Posterior cingulate gyrus (tissue), 11 donors: ENCODE data around the gene MYL9.
"Not testable (repeated sequence)": the region's sequence is repeated elsewhere in the genome, so short reads cannot be mapped to it uniquely, and the experiment has no call there.

Experiments used
- DNase-seq, 10 donors: peaks; one replicate each; pipeline versions ENCODE4 v3.0.0 to v3.0.0-alpha.2; 2020 to 2021; ENCODE audit warnings: mixed read lengths in 3 of 10
- intact Hi-C: fragments of 100-400 bp; cut with DNase I; formaldehyde crosslinking; loops from one replicate; pipeline ENCODE4 v1.15.1; 2023

The MYL9 gene

DNA sequence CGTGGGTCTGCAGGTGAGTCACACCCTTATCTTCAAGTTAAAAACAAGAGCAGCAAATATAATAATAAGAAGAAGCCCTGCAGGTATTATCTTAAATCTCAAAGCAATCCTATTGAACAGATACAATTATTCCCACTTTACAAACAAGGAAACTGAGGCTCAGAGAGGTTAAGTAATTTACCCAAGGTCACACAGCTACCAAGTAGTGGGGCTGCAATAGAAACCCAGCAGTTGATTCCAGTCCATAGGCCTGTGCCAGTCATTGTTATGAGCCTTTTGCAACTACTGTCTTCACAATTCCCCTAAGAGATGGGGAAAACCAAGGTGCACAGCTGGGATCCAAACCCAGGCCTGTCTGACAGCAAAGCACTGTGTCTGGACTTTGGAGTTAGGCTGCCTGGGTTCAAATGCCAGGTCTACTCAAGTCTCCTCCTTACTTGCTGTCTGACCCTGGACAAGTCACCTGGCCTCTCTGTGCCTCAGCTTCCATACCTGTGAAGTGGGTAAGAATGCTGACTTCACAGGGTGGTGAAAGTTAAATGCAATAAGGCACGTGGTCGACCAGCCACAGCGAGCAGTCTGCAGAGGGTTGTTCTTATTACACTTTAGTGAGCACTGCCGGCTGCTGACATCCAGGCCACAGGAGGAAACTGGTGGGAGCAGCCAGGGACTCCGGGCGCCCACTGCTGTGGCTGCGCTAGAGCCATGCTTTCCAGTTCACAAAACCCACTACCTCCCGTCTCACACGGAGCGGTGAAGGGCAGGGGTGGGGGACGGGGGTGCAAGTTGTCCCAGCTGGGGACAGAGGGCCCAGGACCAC lies 6.1 kb downstream of the MYL9 start:
- peak in 2 of 10 donors; percentile 30 to 76 for DNase-seq
- intact Hi-C loops, result no loop called here

DNA sequence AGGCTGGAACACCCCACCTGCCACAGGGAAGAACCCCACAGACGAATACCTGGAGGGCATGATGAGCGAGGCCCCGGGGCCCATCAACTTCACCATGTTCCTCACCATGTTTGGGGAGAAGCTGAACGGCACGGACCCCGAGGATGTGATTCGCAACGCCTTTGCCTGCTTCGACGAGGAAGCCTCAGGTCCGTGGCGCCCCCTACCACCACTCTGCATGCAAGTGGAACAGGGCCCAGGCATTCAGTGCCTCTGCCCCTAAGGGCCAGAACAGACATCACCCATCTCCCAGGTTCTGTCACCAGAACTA lies 6.6 kb downstream of the MYL9 start:
- DNase-seq, result no peak
- intact Hi-C loops, result no loop called here

DNA sequence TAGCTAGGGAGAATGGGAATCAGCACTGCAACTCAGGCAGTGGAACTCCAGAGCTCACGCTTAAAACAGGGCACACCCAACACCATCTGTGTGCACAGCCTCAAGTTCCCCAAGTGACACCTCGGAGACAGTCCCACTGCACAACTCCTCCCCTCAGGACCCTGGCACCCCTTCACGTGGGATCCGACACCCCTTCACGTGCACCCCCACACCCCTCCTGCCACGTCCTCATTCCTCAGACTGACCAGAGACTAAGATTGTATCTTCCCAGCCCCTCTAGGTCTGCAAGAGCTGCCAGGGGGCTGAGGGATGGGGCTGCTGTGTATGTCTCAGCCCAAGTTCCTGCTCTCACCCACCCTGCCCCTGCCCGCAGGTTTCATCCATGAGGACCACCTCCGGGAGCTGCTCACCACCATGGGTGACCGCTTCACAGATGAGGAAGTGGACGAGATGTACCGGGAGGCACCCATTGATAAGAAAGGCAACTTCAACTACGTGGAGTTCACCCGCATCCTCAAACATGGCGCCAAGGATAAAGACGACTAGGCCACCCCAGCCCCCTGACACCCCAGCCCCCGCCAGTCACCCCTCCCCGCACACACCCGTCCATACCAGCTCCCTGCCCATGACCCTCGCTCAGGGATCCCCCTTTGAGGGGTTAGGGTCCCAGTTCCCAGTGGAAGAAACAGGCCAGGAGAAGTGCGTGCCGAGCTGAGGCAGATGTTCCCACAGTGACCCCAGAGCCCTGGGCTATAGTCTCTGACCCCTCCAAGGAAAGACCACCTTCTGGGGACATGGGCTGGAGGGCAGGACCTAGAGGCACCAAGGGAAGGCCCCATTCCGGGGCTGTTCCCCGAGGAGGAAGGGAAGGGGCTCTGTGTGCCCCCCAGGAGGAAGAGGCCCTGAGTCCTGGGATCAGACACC lies 7.6 kb downstream of the MYL9 start:
- DNase-seq, result peak in 2 of 10 donors; percentile 54 to 61
- intact Hi-C loops, result no loop called here

DNA sequence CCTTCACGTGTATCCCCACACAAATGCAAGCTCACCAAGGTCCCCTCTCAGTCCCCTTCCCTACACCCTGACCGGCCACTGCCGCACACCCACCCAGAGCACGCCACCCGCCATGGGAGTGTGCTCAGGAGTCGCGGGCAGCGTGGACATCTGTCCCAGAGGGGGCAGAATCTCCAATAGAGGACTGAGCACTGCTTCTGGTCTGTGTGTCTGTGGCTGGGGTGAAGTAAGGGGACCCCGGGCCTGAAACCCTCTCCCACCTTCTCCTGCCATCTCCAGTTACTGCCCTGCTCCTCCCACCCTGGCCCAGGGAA lies 8.3 kb downstream of the MYL9 start:
- peak in 1 of 10 donors; percentile 52 for DNase-seq
- intact Hi-C loops, result no loop called here

DNA sequence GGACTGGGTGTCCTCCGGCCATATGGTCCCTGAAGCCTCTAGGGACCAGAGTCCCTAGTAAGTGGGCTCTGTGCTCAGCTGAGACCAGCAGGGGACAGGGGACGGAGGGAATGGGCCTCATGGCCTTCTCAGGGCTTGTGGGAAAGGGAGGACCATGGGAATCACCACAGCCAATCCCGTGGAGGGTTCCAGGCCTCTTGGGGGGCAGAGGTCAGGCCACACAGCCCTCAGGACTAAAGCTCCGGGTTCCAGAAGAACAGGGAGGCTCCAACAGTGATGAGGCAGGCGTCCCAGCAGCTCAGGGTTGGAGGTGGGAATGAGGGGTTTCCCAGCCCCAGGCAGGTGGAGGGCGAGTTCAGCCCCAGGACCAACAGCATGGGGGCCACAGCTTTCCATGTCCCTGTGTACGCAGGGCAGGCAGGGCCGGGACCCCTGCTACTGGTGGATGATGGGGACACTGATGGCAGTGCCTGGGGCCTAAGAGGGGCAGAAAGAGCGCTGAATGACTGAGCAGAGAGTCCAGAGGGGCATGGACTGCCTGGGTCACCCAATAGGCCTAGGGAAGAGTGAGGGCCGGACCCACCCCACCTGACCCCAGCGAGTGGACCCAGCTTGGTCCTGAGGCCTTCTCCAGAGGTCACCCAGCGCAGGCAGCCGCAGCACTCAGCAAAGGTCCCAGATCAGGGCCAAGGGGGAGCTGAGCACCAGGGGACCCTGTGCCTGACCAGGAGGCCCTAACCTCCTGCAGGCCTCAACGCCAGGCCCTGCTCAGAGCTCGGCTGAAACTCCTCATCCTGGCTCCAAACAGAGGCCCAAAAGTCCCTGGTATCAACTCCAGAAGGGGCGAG lies 8.8 kb downstream of the MYL9 start:
- peak in 2 of 10 donors; percentile 51 to 55 for DNase-seq
- intact Hi-C loops, result no loop called here

DNA sequence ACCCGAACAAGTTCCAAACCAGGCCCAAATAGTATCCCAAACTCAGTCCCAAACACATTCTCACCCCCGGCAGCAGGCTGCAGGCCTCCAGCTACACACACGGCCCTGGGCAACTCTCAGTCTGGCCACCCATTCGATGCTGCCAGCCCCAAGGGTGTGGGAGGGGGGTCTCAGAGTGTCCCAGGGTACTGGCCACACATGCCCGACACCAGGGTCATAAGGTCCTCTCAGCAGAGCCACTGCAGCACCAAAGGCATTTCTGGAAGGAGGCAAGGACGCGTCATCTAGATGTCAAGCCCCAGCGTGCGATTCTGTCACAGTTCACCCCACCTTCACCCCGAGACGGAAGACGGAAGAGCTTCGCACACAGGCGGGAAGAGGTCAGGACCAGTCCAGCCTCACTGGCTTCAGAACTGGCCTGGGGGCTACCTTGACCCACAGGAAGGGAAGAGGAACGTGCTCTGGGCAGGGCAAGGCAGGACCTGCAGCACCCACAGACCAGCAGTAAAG lies 9.5 kb downstream of the MYL9 start:
- intact Hi-C loops, result no loop called here
- peak in 2 of 10 donors; percentile 37 to 43 for DNase-seq

DNA sequence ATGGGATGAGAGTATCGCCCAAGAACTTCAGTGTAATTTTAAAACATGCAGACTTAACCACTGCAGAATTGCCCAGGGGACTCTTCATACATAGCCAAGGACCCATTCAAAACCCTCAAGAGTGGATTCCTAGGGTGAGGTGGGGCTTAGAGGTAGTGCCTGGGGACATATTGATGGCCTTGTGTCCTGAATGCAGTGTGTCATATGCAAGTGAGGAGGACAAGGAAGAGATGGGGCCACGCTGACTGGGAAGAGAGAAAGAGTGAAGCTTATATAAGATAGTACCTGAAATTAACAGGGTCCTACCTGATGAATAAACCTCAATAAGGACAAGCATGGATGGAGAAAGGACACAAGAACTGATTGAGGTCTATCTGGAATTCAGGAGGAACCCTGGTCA lies 13.9 kb downstream of the MYL9 start:
- intact Hi-C loops, result loop anchor here (5.0 kb wide), 1 partner anchor 37 kb away; no protein-coding TSS in a partner anchor

DNA sequence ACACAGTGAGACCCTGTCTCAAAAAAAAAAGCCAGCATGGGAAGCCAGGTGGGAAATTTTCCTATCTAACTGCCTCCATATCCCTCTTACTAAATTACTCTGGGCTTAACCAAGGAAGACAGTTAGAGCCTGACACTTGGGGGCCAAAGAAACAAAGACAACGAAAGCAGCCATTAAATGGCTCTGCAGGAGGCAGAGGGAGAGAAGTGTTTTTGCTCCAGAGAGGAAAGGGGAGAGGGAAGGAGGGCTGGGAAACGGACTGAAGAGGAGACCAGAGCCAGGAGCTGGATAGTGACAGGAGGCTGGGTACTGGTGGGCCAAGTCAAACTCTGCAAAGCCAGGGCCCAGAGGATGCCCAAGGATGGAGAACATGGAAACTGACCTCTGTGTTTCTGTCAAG lies 21.4 kb downstream of the MYL9 start:
- intact Hi-C loops, result no loop called here
- DNase-seq, result no peak

More for the DNA sequence above, 13.9 kb downstream of the MYL9 start:
- DNase-seq, result no peak

DNA sequence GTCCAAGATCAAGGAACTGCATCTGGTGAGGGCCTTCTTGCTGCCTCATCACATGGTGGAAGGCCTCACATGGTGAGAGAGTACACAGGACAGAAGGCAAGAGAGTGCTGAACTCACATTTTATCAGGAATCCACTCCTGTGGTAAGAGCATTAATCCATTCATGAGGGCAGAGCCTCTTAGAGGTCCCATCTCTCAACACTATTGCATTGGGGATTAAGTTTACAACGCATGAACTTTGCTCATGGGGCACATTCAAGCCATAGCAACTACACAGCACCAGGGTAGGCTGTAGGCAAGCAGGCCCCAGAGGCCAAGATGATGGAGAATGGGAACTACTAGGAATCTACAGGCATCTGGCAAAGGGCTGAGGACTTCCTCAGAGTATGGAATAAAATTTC lies 22.1 kb downstream of the MYL9 start:
- DNase-seq, result no peak
- intact Hi-C loops, result no loop called here

DNA sequence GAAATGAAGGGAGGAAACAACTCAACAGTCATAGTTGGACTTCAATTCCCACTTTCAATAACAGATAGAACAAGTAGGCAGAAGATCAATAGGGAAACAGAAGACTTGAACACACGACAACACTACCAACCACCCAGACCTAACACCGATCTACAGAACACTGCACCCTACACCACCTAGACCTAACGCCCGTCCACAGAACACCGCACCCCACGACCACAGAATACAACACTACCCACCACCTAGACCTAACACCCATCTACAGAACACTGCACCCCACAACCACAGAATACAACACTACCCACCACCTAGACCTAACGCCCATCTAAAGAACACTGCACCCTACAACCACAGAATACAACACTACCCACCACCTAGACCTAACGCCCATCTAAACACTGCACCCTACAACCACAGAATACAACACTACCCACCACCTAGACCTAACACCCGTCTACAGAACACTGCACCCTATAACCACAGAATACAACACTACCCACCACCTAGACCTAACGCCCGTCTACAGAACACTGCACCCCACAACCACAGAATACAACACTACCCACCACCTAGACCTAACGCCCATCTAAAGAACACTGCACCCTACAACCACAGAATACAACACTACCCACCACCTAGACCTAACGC lies 22.9 kb downstream of the MYL9 start:
- intact Hi-C loops, DNase-seq: not testable (repeated sequence)

DNA sequence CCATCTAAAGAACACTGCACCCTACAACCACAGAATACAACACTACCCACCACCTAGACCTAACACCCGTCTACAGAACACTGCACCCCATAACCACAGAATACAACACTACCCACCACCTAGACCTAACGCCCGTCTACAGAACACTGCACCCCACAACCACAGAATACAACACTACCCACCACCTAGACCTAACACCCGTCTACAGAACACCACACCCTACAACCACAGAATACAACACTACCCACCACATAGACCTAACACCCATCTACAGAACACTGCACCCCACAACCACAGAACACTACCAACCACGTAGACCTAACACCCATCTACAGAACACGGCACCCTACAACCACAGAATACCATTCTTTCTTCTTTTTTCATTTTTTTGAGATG lies 23.4 kb downstream of the MYL9 start:
- DNase-seq, intact Hi-C loops: not testable (repeated sequence)

DNA sequence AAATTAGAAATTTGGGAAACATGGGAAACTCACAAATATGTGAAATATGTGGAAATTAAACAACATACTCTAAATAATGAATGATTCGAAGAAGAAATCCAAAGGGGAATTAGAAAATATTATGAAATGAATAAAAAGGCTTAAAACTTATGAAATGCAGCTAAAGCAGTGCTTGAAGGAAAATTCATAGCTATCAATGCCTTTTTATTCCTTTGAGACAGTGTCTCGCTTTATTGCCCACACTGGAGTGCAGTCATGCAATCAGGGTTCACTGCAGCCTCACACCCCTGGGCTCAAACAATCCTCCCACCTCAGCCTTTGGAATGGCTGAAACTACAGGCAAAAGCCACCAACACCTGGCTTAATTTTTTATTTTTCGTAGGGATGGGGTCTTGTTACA lies 24.2 kb downstream of the MYL9 start:
- intact Hi-C loops, result no loop called here
- DNase-seq, result no peak

DNA sequence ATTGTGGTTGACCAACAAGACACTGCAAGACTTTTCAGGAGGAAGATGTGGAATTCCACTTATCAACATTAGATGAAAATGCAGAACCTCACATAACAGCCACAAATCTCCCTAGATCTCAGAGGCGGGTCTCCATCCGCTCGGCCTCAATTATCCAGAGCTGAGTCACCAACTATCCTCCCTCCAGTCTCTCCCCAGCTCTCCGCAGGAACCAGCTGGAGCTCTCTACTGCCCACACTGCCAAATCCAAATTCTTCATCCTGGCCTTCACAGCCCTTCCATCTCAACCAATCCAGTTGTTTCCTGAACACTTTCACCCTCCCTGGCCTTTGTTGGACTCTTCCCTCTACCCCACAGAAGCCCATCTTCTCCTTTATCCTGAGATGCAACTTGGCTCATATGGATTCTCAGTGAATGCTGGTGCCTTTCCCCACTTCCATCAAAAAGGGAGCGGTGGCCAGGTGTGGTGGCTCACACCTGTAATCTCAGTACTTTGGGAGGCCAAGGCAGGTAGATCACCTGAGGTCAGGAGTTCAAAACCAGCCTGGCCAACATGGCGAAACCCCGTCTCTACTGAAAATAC lies 28.6 kb downstream of the MYL9 start:
- intact Hi-C loops, result no loop called here
- no peak for DNase-seq

DNA sequence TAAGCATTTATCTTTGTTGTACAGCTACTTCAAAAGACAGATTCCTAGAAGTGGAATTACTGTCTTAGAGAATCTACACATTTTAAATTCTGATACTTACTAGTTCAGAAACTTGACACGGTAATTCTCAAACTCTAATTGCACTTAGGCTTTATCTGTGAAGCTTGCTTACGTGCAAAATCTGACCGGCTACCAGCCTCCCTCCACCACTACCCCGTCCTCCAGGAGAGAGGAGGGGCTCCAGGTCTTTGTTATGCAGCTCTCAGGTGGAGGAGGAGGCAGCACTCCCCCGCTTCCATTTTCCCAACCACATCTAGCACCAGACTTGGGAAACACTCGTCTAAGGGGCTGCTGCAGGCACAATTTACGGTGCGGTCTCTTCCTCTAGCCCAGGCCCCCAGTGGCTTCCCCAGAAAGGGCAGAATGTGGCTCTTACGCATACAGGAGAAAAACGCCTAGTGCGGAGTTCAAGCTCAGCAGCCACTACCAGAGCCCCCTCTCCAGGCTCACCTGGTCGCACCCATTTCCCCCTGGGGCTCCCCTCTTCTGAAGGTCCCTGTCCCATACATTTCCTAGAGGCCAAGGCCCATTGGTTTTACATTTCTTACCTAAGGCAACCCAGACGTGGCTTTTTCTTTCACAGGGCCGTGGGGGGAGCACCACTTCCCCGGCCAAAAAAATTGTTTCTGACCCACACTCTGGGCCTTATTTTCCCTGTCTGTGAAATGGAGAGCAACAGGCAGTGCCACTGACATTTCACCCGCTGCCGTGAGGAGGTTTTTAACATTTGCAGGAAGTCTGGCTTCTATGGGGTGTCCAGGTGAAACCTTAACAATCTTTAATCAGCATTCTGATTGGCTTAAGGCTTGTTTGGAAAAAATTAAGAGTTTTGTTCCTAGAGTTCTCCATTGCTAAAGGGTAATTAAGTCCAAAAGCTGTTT lies 30.5 kb downstream of the MYL9 start:
- peak in 1 of 10 donors; percentile 5 for DNase-seq
- intact Hi-C loops, result no loop called here

DNA sequence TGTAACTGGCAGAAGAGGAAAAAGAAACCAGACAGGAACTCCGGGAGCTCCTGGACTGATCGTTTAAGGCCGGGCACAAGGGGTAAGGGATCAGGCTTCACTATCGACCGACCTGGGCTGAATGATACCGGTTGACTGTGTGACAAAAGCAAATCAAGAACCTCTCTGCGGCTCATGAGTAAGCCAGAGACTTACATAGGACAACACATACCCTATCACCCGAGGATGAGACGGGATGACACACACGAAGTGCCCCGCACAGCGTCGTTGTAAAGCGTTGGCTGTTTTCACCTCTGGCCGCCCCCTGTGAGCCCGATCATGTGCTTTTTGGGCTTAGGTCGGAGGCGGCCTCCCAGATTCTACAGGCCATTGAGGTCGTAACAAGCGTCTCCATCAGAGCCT lies 31.4 kb downstream of the MYL9 start:
- DNase-seq, result peak in 1 of 10 donors; percentile 9
- intact Hi-C loops, result no loop called here

DNA sequence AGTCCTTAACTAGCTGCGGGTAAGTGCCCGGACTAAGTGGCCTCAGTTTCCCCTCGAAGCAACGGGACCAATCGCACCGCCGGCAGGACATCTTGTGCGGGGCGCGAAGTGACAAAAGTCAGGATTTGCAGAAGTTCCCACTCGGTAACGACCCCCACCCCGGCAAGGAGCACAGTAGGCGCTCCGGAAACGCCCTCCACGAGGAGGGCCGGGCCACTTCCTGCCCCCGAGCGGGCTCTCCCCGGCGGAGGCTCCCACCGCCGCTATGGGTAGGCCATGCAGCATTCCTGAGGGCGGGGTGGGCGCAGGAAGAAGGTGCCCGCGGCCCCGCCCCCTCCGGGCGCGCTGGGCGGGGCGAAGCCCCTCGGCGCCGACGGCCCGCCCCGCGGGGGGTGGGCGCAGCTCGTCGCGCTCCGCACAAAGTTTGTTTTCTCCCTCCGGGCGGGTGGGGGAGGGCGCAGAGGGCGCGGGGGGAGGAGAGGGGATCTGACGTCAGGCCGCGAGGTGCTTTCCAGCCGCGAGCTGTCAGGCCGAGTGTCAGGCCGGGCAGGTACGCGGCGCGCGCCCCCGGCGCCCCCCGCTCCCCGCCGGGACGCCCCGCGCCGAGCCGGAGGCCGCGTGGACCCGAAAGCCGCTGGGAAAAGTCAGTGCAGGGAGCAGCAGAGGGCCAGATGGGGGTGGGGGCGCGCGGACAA lies 31.9 kb downstream of the MYL9 start, which contains the start of gene TGIF2:
TGIF2 (plus strand) TSS at position 495 of the 695 bp plus-strand sequence. CDS start 5,178 bp downstream, outside the sequence.
- intact Hi-C loops, result no loop called here
- DNase-seq, result peak in 5 of 10 donors; percentile 17 to 85 (median 34)

DNA sequence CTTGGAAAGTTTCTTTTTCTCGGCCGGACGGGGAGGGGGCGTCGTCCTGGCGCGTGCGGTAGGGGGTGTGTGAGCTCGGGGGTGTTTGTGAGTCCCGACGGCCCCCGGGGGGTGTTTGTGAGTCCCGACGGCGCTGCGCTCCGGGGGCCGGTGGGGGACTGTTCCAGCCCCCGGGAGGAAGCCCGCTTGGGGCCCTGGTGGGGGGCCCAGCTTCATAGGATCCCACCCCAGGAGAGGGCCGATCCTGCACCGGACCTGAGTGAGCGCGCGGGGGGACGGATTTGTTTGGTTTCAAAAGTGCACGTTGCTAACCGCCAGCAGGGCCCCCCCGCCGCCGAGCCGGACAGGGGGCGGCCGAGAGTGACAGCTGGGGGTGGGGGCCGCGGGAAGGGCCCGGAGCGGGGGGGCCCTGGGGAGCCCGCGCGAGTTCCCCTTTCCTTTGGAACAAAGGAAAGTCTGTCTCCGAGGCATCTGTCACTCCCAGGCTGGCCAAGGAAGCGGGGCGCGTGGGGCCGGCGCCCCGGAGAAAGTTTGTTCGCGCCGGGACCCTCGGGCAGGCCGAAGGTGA lies 32.6 kb downstream of the MYL9 start:
- DNase-seq, result peak in 4 of 10 donors; percentile 26 to 89 (median 58)

More for the DNA sequence above, 32.6 kb downstream of the MYL9 start:
- intact Hi-C loops, result no loop called here
